GM23248 (cell line): ENCODE results near the gene SEPHS2. TPM values are rescaled to one million over a fixed set of nuclear protein-coding genes. Genes with fewer than 3 reads are reported as not detected.

ENCODE experiments used
- DNase-seq: peaks from one replicate; pipeline ENCODE4 v3.0.0-alpha.2; 2015
- H2AFZ ChIP-seq: fragments of 200-600 bp; sonication (generic); 2 replicates; pipeline ENCODE4 v1.6.1; 2016; ENCODE audit warnings: antibody characterized with exemption
- H3F3A ChIP-seq: fragments of 200-600 bp; sonication (generic); 2 replicates; pipeline ENCODE4 v1.6.1; 2016; ENCODE audit warnings: mild to moderate bottlenecking, antibody characterized with exemption, mixed run types; ENCODE audit not compliant: insufficient read depth
- H3K27ac ChIP-seq: fragments of 200-600 bp; sonication (generic); 2 replicates; pipeline ENCODE4 v1.5.1; 2016; ENCODE audit warnings: mild to moderate bottlenecking
- H3K27me3 ChIP-seq: fragments of 200-600 bp; sonication (generic); replicated peaks from 2 replicates; pipeline ENCODE4 v1.6.1; 2016; ENCODE audit warnings: mild to moderate bottlenecking; ENCODE audit not compliant: insufficient read depth
- H3K36me3 ChIP-seq: fragments of 200-600 bp; sonication (generic); 2 replicates; pipeline ENCODE4 v1.6.1; 2016; ENCODE audit warnings: low read depth, mild to moderate bottlenecking
- H3K4me1 ChIP-seq: fragments of 200-600 bp; sonication (generic); 2 replicates; pipeline ENCODE4 v1.6.1; 2016; ENCODE audit warnings: mild to moderate bottlenecking; ENCODE audit not compliant: insufficient read depth
- H3K4me2 ChIP-seq: fragments of 200-600 bp; sonication (generic); one replicate; pipeline ENCODE4 v1.6.1; 2016; ENCODE audit warnings: mild to moderate bottlenecking; ENCODE audit not compliant: unreplicated experiment
- H3K4me3 ChIP-seq: fragments of 200-600 bp; sonication (generic); 2 replicates; pipeline ENCODE4 v1.5.1; 2016; ENCODE audit warnings: mild to moderate bottlenecking
- H3K79me2 ChIP-seq: fragments of 200-600 bp; sonication (generic); 2 replicates; pipeline ENCODE4 v1.6.1; 2016; ENCODE audit warnings: mild to moderate bottlenecking; ENCODE audit not compliant: insufficient read depth
- H3K9ac ChIP-seq: fragments of 200-600 bp; sonication (generic); 2 replicates; pipeline ENCODE4 v1.6.1; 2016; ENCODE audit warnings: mild to moderate bottlenecking
- H3K9me2 ChIP-seq: fragments of 200-600 bp; sonication (generic); 2 replicates; pipeline ENCODE4 v1.6.1; 2016; ENCODE audit warnings: mixed run types, mild to moderate bottlenecking, moderate library complexity; ENCODE audit not compliant: insufficient read depth
- H3K9me3 ChIP-seq: fragments of 200-600 bp; sonication (generic); one replicate; pipeline ENCODE4 v1.6.1; 2017; ENCODE audit warnings: low read depth
- H4K20me1 ChIP-seq: fragments of 200-600 bp; sonication (generic); 2 replicates; pipeline ENCODE4 v1.6.0; 2016; ENCODE audit not compliant: insufficient read depth
- EZH2 ChIP-seq: fragments of 200-600 bp; sonication (generic); IDR thresholded peaks from 2 replicates; pipeline ENCODE4 v1.6.1; 2018; ENCODE audit warnings: antibody characterized with exemption, mild to moderate bottlenecking; ENCODE audit not compliant: insufficient read depth, poor library complexity, severe bottlenecking
- EZH2phosphoT487 ChIP-seq: fragments of 200-600 bp; sonication (generic); IDR thresholded peaks from 2 replicates; pipeline ENCODE4 v1.6.1; 2018; ENCODE audit warnings: antibody characterized with exemption, moderate library complexity, mild to moderate bottlenecking, low read depth; ENCODE audit not compliant: insufficient read depth
- WGBS, 2 experiments: methylation state at CpG; one replicate each; pipeline ENCODE4 v1.1.6; 2015 to 2017; ENCODE audit warnings: low lambda C conversion rate in 2 of 2, low coverage in 1 of 2; ENCODE audit errors: missing lambda C conversion rate in 2 of 2; 5-methylcytosine and 5-hydroxymethylcytosine counted together
- in situ Hi-C: fragments of 300-500 bp; cut with MboI; formaldehyde crosslinking; loops from 2 replicates; pipeline ENCODE4 v1.15.0; 2020
- polyA plus RNA-seq: library from polyadenylated mRNA; unstranded; fragments of >200 nt; fragmentation: Nextera tagmentation; extraction: Ambion mirVana; gene quantifications from 2 replicates; pipeline ENCODE4 v1.2.1, GENCODE V29; 2016
- total RNA-seq: library from RNA; depleted of rRNA; stranded (reverse); fragments of >200 nt; shearing (Covaris generic); gene quantifications from 2 replicates; pipeline ENCODE4 v1.2.3, GENCODE V29; 2014

The SEPHS2 gene
- total and polyA plus RNA-seq, 2 experiments from 2014 or later, result 6.2 to 26.9 TPM

DNA sequence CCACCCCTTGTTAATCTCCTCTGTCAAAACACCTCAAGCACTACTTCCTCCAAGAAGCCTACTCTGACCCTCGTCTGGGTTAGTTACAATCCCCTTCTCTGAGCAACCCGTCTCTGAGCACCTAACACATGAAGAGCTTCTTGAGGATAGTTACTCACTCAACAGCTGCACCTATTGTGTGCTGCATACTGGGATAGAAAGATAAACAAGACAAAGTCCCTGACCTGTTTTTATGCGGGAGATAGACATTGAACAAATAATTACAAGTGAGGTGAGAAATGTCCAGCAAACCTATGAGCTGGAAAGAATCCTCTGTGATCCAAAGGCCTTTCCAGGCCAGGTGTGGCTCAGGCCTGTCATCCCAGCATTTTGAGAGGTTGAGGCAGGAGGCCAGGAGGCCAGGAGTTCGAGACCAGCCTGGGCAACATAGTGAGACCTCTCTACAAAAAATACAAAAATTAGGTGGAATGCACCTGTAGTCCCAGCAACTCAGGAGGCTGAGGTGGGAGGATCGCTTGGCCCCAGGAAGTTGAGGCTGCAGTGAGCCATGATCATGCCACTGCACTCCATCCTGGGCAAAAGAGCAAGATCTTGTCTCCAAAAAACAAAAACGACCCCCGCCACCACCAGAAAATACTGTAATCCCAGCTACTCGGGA, 43.8 kb downstream of the SEPHS2 start:
- Histone ChIP-seq H3K36me3 (no peaks in the 10 kb centered on the region), H3K9ac (no peak overlapping the region), H4K20me1 (no peaks in the 10 kb centered on the region), H3F3A (0 out of 2 replicates have a peak, but pooled peaks cover 13% of the 10 kb centered on the region), H3K9me3 (no peaks in the 10 kb centered on the region), H3K4me3 (no peak overlapping the region), H3K4me2 (no peak overlapping the region), H3K9me2 (no peaks in the 10 kb centered on the region), H3K27ac (no peak overlapping the region), H3K4me1 (peaks cover 4% of the 10 kb centered on the region; the same call in 1 of the 2 replicates), H2AFZ (no peak overlapping the region), H3K27me3 (no peaks in the 10 kb centered on the region), H3K79me2 (peaks cover 6% of the 10 kb centered on the region)
- in situ Hi-C loops, result loop anchor here (25.0 kb wide), 1 partner anchor 290 kb away; the partner anchor contains the start of genes GDPD3 and MAPK3
- DNase-seq, result no peak
- TF ChIP-seq EZH2phosphoT487, result no peak
- TF ChIP-seq EZH2, result no peak
- 77 to 84% methylated on average over 8 of the region's 8 CpGs for WGBS, 2 experiments

DNA sequence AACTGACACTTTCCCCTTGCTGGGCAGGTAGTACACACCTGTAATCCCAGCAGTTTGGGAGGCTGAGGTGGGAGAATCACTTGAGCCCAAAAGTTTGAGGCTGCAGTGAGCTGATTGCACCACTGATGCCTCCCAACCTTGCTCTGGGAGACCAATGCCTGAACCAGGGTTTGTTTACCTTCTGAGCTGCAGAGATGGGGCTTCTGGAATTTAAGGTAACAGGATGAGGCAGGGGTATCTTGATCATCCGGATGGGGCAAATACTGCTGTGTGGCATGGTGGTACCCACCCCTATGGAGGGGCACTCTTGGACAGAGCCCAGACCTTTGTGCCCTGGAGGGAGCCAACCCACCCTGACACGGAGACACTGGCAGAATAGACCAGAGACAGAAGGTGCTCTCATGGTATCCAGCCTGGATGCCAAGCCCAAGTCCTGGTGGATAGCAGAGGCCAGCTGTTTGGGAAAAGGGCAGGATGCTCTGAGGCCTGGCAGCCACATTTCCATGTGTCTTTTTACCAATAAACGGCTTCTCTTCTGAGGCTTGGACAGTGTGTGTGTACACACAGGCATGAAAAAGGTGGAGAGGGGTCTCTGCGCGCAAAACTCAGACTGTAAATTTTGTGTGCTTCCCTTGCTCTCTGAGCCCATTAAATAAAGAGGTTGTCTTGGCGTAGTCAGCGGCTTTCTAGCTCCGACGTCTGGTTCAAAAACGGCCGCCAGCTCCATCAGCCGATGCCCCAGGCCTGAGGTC, 46.1 kb downstream of the SEPHS2 start:
- Histone ChIP-seq H3K4me3 (peak overlapping the region; percentile 83), H3K79me2 (peaks cover 16% of the 10 kb centered on the region), H3K27ac (peak overlapping the region; percentile 73), H3K36me3 (no peaks in the 10 kb centered on the region), H3K4me1 (no peaks in the 10 kb centered on the region), H3K27me3 (no peaks in the 10 kb centered on the region), H3F3A (0 out of 2 replicates have a peak, but pooled peaks cover 16% of the 10 kb centered on the region), H4K20me1 (no peaks in the 10 kb centered on the region), H2AFZ (peak overlapping the region; percentile 90), H3K9me3 (no peaks in the 10 kb centered on the region), H3K4me2 (peak overlapping the region; percentile 90), H3K9ac (peak overlapping the region; percentile 82), H3K9me2 (no peaks in the 10 kb centered on the region)
- 9 to 12% methylated on average over 12 of the region's 12 CpGs for WGBS, 2 experiments
- TF ChIP-seq EZH2, result no peak
- TF ChIP-seq EZH2phosphoT487, result no peak
- in situ Hi-C loops, result loop anchor here (25.0 kb wide), 1 partner anchor 287 kb away; the partner anchor contains the start of genes GDPD3 and MAPK3
- peak; percentile 49 for DNase-seq

- H2AFZ ChIP-seq, result no peak overlapping the region
- no peaks in the 10 kb centered on the region for H3K9me3 ChIP-seq
- H3K79me2 ChIP-seq, result peaks cover 16% of the 10 kb centered on the region
- WGBS, 2 experiments, result 85 to 87% methylated on average over 23 of the region's 23 CpGs
- no peaks in the 10 kb centered on the region for H3K27me3 ChIP-seq
- H4K20me1 ChIP-seq, result no peaks in the 10 kb centered on the region
- H3K27ac ChIP-seq, result no peak overlapping the region
- no peaks in the 10 kb centered on the region for H3K36me3 ChIP-seq
- in situ Hi-C loops, result no loop called here
- H3K4me1 ChIP-seq, result peaks cover 7% of the 10 kb centered on the region
- H3K9ac ChIP-seq, result no peak overlapping the region
- H3K4me2 ChIP-seq, result no peak overlapping the region
- H3K4me3 ChIP-seq, result no peak overlapping the region
- TF ChIP-seq EZH2phosphoT487 (no peak), EZH2 (no peak)
- H3K9me2 ChIP-seq, result no peaks in the 10 kb centered on the region
- H3F3A ChIP-seq, result peaks cover 23% of the 10 kb centered on the region; the same call in 1 of the 2 replicates
- no peak for DNase-seq
Measured at GRCh38 chr16:30398661-30399434, 46.8 kb downstream of the SEPHS2 start.
